SK-N-SH (cell line): Measurements from ENCODE around the gene ATR.

Source experiments
- CTCF ChIP-seq: fragments of 200-600 bp; sonication (generic); IDR thresholded peaks from 2 replicates; pipeline ENCODE4 v1.6.1; 2017; ENCODE audit warnings: antibody characterized with exemption, mild to moderate bottlenecking, moderate library complexity
- GABPA ChIP-seq: IDR thresholded peaks from 2 replicates; pipeline ENCODE4 v1.4.0; 2012; ENCODE audit warnings: low read depth, mild to moderate bottlenecking
- IRF3 ChIP-seq: fragments of 150-350 bp; IDR thresholded peaks from 2 replicates; pipeline ENCODE4 v1.6.1; 2016; ENCODE audit warnings: mild to moderate bottlenecking, low read depth, low read length
- MAX ChIP-seq: IDR thresholded peaks from 2 replicates; pipeline ENCODE4 v1.4.0; 2012; ENCODE audit warnings: low read depth
- MXI1 ChIP-seq: IDR thresholded peaks from 2 replicates; pipeline ENCODE4 v1.6.1; 2012; ENCODE audit warnings: mild to moderate bottlenecking, low read depth, low read length, improper control_type of control experiment
- NRF1 ChIP-seq: IDR thresholded peaks from 2 replicates; pipeline ENCODE4 v1.6.1; 2012; ENCODE audit warnings: low read depth, mild to moderate bottlenecking, low read length
- POLR2AphosphoS5 ChIP-seq: IDR thresholded peaks from 2 replicates; pipeline ENCODE4 v1.6.1; 2012; ENCODE audit warnings: low read depth, low read length
- SMC3 ChIP-seq: IDR thresholded peaks from 2 replicates; pipeline ENCODE4 v1.6.1; 2012; ENCODE audit warnings: low read depth, low read length, improper control_type of control experiment
- TAF1 ChIP-seq: IDR thresholded peaks from 2 replicates; pipeline ENCODE4 v1.6.1; 2012; ENCODE audit warnings: low read depth, mild to moderate bottlenecking, low read length, moderate library complexity, borderline replicate concordance
- TCF12 ChIP-seq: IDR thresholded peaks from 2 replicates; pipeline ENCODE4 v1.4.0; 2012

DNA sequence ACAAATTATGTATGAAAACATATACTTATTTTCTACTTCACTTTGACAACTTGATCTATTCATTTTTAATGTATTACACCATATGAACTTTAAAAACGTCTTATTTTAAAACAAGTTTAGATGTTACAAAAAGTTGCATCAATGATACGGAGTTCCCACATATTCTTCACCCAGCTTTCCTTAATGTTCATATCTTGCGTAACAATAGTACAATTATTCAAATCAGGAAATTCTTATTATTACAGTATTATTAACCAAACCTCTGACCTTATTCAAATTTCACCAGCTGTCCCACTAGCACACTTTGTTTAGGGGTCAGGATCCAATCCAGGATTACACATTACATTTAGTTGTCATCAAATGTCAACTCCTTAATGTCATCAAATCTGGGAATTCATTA, 117.8 kb downstream of the ATR start:
- TF ChIP-seq CTCF: no peak
- no peak for TF ChIP-seq MAX
- TF ChIP-seq GABPA: no peak
- TF ChIP-seq MXI1: no peak
- TF ChIP-seq SMC3: no peak
- no peak for TF ChIP-seq NRF1
- no peak for TF ChIP-seq POLR2AphosphoS5
- TF ChIP-seq TAF1: no peak
- no peak for TF ChIP-seq TCF12
- TF ChIP-seq IRF3: no peak
